Heart left ventricle (tissue), 16 donors: Measurements from ENCODE around the gene TRIP13. TPM values are rescaled to one million over a fixed set of nuclear protein-coding genes. Genes with fewer than 3 reads are reported as not detected.

Experiments used
- ATAC-seq, 4 donors: fragments of 200-7000 bp; cut with Tn5 transposase; one replicate each; pipeline ENCODE4 v1.9.1; 2020 to 2022; ENCODE audit warnings: moderate library complexity in 4 of 4, mild to moderate bottlenecking in 3 of 4, moderate number of reproducible peaks in 1 of 4
- DNase-seq, 5 donors: peaks; one replicate each; pipeline ENCODE4 v3.0.0-alpha.2; 2020
- H3K27ac ChIP-seq, 12 donors: fragments of 200-600 bp; sonication (generic) in 4 of 12; one replicate each; pipeline versions ENCODE4 v1.5.0 to v1.8.0; 2016 to 2022; ENCODE audit warnings: mild to moderate bottlenecking in 2 of 12
- H3K27me3 ChIP-seq, 9 donors: fragments of 200-600 bp; sonication (generic) in 2 of 9; one replicate each; pipeline versions ENCODE4 v1.5.1 to v1.8.0; 2016 to 2022; ENCODE audit warnings: mild to moderate bottlenecking in 3 of 9
- H3K36me3 ChIP-seq, 9 donors: fragments of 200-600 bp; sonication (generic) in 2 of 9; one replicate each; pipeline versions ENCODE4 v1.5.0 to v1.8.0; 2018 to 2022; ENCODE audit warnings: mild to moderate bottlenecking in 2 of 9
- H3K4me1 ChIP-seq, 12 donors: fragments of 200-600 bp; sonication (generic) in 4 of 12; one replicate each; pipeline versions ENCODE4 v1.5.0 to v1.8.0; 2016 to 2022; ENCODE audit warnings: mild to moderate bottlenecking in 3 of 12
- H3K4me3 ChIP-seq, 12 donors: fragments of 200-600 bp; sonication (generic) in 4 of 12; one replicate each; pipeline versions ENCODE4 v1.5.0 to v1.8.0; 2017 to 2022; ENCODE audit warnings: mild to moderate bottlenecking in 9 of 12, moderate library complexity in 4 of 12
- H3K9me3 ChIP-seq, 12 donors: fragments of 200-600 bp; sonication (generic) in 4 of 12; one replicate each; pipeline versions ENCODE4 v1.5.0 to v1.8.0; 2016 to 2022; ENCODE audit warnings: mild to moderate bottlenecking in 1 of 12
- POLR2A ChIP-seq, 2 donors: fragments of 450-650 bp; IDR thresholded peaks; one replicate each; pipeline ENCODE4 v1.6.1; 2017; ENCODE audit warnings: antibody characterized with exemption in 2 of 2, mild to moderate bottlenecking in 2 of 2, moderate library complexity in 2 of 2
- WGBS, 4 donors: extraction: QIAGEN DNeasy Blood & Tissue Kit in 2 of 4; methylation state at CpG; one replicate each; pipeline versions ENCODE4 v1.1.5 to v1.1.7; 2013 to 2018; 5-methylcytosine and 5-hydroxymethylcytosine counted together
- intact Hi-C, 10 donors: fragments of 100-400 bp; cut with DNase I; formaldehyde crosslinking; loops; one replicate each; pipeline versions ENCODE4 v1.11.1 to v1.14.2; 2022
- polyA plus RNA-seq, 2 donors: library from polyadenylated mRNA; stranded (reverse); fragments of 200-250 nt; gene quantifications; one replicate each; pipeline ENCODE4 v1.2.3, GENCODE V29; 2013
- total RNA-seq, 9 donors: library from RNA; depleted of rRNA in 2 of 9; stranded (reverse); fragments of >200 nt in 2 of 9; fragmentation: NEBNext Ultra II Directional in 3 of 9; extraction: Animal tissue kit (Norgen Biotek cat#: 25700) in 3 of 9; gene quantifications; one replicate each; pipeline versions ENCODE4 v1.1.0 to v1.2.4, GENCODE V29; 2016 to 2023
- TF ChIP-seq, protein P1 (sequence below), 12 donors: fragments of 200-600 bp; sonication (generic) in 4 of 12; IDR thresholded peaks; one replicate each; pipeline versions ENCODE4 v1.5.0 to v1.8.0; 2018 to 2022; ENCODE audit warnings: antibody characterized with exemption in 12 of 12, mild to moderate bottlenecking in 5 of 12
- donor health status: ischemic (EF 13 %, LVEDD 7.1; RV severe dilation, severe dysfunction).
- donor health status: healthy with polysubstance abuse.
- donor health status: DM: no; HTN: yes; CAD: no.
- donor health status: DM: no; HTN: no; CAD: no.
- donor health status: ischemic (EF 25% LVEDD 6.9; RV normal size, moderate dysfunction).
- donor health status: ischemic (EF 25% LVEDD 5.7; RV mildly dilated, moderate dysfunction).
- donor health status: healthy.
- donor health status: DM: yes; HTN: yes; CAD: no.
- donor health status: ischemic (EF 35%, LVEDD 5.7; RV mildly dilated, moderate dysfunction).
- donor health status: nonischemic (EF 11% LVEDD 7.7; RV severe dilation, severe dysfunction).
- donor health status: DM: yes; HTN: yes; CAD: no.
- donor health status: PGD.
- donor health status: ischemic (EF 29% LVEDD 5.4; RV normal size, mild dysfunction).
- donor health status: nonischemic (EF 23%, LVEDD 6.1; RV moderate dilation, normal function).

Gene TRIP13
- total and polyA plus RNA-seq, 11 donors: 0.19 to 4.2 (median 0.49) TPM

DNA sequence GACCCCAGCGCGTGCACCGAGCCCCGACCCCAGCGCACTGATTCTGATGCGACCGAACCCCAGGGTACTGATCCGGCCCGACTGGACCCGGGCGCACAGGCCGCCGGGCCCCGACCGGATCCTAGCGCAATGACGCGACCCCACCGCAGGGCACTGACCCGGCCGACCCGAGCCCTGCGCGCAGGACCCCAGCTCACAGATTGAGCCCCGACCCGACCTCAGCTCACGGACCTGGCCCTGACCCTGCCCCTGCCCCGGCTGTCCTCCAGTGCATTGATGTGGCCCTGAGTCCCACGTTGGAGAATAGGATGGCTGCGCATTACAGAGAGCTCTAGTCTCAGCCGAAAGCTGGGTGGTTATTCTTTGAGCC, 438 bp downstream of the TRIP13 start:
- ATAC-seq: no peak
- Histone ChIP-seq H3K4me1 (peaks cover 0 to 24% (median 14%) of the 10 kb centered on the region in 12 donors), H3K36me3 (peaks cover 0 to 34% (median 31%) of the 10 kb centered on the region in 9 donors), H3K27ac (no peak overlapping the region), H3K9me3 (no peaks in the 10 kb centered on the region), H3K4me3 (peak overlapping the region; percentile 48 to 99 (median 84)), H3K27me3 (no peaks in the 10 kb centered on the region)
- 0 to 2% (median 1%) methylated on average over 1 to 31 of the region's 31 CpGs for WGBS, 4 donors
- TF ChIP-seq, protein P1, sequence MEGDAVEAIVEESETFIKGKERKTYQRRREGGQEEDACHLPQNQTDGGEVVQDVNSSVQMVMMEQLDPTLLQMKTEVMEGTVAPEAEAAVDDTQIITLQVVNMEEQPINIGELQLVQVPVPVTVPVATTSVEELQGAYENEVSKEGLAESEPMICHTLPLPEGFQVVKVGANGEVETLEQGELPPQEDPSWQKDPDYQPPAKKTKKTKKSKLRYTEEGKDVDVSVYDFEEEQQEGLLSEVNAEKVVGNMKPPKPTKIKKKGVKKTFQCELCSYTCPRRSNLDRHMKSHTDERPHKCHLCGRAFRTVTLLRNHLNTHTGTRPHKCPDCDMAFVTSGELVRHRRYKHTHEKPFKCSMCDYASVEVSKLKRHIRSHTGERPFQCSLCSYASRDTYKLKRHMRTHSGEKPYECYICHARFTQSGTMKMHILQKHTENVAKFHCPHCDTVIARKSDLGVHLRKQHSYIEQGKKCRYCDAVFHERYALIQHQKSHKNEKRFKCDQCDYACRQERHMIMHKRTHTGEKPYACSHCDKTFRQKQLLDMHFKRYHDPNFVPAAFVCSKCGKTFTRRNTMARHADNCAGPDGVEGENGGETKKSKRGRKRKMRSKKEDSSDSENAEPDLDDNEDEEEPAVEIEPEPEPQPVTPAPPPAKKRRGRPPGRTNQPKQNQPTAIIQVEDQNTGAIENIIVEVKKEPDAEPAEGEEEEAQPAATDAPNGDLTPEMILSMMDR (IDR thresholded peaks at IDR 0.05): no peak
- TF ChIP-seq POLR2A (IDR thresholded peaks at IDR 0.05): no peak
- intact Hi-C loops: loop anchor here in 1 of 10 donors (5.0 kb wide), 1 partner anchor 116 kb away; no protein-coding TSS in a partner anchor
- DNase-seq: no peak

DNA sequence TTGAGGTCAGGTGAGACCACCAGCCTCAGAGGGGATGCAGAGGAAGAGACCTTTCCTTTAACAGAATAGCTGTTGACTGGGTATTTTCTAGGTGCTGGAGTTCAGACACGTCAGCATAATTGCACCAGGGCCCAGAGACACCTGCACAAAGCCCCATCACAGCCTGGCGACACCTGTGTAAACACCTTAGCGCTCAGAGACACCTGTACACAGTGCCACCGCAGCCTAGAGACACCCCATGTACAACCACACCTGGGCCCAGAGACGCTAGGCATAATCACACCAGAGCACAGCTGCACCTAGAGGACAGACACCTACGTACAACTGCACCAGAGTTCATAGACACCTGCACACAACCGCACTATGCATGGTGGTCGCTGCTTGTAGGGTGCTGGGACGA, 1.0 kb downstream of the TRIP13 start:
- Histone ChIP-seq H3K36me3 (peaks cover 0 to 28% (median 25%) of the 10 kb centered on the region in 9 donors), H3K9me3 (no peaks in the 10 kb centered on the region), H3K4me1 (peaks cover 0 to 24% (median 14%) of the 10 kb centered on the region in 12 donors), H3K27me3 (no peaks in the 10 kb centered on the region), H3K27ac (no peak overlapping the region), H3K4me3 (peak overlapping the region in 2 of 12 donors; percentile 83 to 98)
- DNase-seq (no peak), ATAC-seq (no peak)
- intact Hi-C loops: loop anchor here in 1 of 10 donors (5.0 kb wide), 1 partner anchor 116 kb away; no protein-coding TSS in a partner anchor
- WGBS, 4 donors: 89 to 93% (median 90%) methylated on average over 9 of the region's 9 CpGs
- no peak for TF ChIP-seq POLR2A (IDR thresholded peaks at IDR 0.05)
- TF ChIP-seq, protein P1 (IDR thresholded peaks at IDR 0.05): no peak

DNA sequence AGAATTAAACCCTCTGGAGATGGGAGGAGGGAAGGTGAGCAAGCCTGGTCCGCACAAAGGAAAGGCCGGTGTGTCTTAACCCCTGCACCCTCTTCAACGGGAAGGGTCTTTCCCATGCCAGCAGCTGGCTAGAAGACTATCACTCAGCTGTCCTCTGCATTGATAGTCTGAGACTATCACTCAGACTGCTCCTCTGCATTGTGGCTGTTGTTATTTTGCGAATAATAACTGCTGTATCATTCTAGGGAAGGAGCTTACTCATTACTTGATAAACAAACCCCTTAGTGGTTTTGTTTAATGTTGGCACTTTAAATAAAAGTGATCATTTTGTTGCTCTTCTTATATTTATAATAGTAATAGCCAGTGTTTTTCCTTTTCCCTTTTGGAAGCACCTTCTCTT, 8.1 kb downstream of the TRIP13 start:
- no peak for DNase-seq
- 86 to 91% (median 89%) methylated on average over 4 of the region's 4 CpGs for WGBS, 4 donors
- no peak overlapping the region for H3K27ac ChIP-seq
- TF ChIP-seq, protein P1 (IDR thresholded peaks at IDR 0.05): no peak
- TF ChIP-seq POLR2A (IDR thresholded peaks at IDR 0.05): no peak
- intact Hi-C loops: loop anchor here in 6 of 10 donors (2.0 to 10.0 kb wide), 4 partner anchors 228 to 456 kb away; partner anchors contain the start of gene EXOC3 (in 5 of the 6)
- H3K4me1 ChIP-seq: peaks cover 0 to 4% (median 0%) of the 10 kb centered on the region in 12 donors
- peaks cover 0 to 12% (median 0%) of the 10 kb centered on the region in 9 donors for H3K36me3 ChIP-seq
- H3K9me3 ChIP-seq: no peaks in the 10 kb centered on the region
- no peak for ATAC-seq
- H3K4me3 ChIP-seq: no peak overlapping the region
- no peaks in the 10 kb centered on the region for H3K27me3 ChIP-seq

DNA sequence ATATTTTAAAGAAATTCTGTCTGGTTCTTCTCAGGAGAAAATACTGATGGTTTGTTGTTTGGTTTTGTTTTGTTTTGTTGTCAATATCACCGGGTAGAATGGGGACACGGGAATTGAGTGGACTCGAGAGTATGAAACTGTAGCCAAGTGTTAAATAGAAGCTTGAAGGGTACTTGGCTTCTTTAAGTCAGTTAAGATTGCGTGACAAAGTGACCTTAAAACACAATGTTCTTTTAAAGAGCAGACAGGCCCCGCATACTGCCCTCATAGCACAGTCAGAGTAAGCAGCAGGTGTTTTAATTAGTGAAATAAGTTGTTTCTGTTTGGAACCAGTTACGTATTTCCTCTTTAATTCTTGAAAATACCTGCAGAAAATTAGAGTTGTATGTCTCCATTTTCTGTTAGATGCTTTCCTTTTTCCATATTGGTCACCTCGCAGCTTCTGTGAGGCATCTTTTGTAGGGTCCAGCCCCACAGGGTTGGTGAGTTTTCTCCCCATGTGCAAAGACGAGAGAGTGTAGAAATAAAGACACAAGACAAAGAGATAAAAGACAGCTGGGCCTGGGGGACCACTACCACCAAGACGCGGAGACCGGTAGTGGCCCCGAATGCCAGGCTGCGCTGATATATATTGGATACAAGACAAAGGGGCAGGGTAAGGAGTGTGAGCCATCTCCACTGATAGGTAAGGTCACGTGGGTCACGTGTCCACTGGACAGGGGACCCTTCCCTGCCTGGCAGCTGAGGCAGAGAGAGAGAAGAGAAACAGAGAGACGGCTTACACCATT, 9.6 kb downstream of the TRIP13 start:
- Histone ChIP-seq H3K27me3 (no peaks in the 10 kb centered on the region), H3K9me3 (no peaks in the 10 kb centered on the region), H3K4me1 (peaks cover 0 to 4% (median 0%) of the 10 kb centered on the region in 12 donors), H3K4me3 (no peak overlapping the region), H3K36me3 (peaks cover 0 to 16% (median 0%) of the 10 kb centered on the region in 9 donors), H3K27ac (no peak overlapping the region)
- WGBS, 4 donors: 84 to 91% (median 88%) methylated on average over 16 of the region's 16 CpGs
- ATAC-seq: no peak
- TF ChIP-seq POLR2A (IDR thresholded peaks at IDR 0.05): no peak
- TF ChIP-seq, protein P1 (IDR thresholded peaks at IDR 0.05): no peak
- intact Hi-C loops: loop anchor here in 8 of 10 donors (2.0 to 10.0 kb wide), 5 partner anchors 230 to 458 kb away; partner anchors contain the start of gene EXOC3 (in 5 of the 8)
- no peak for DNase-seq
